ENCODE data around the gene CHMP2B.

- no peak for TF ChIP-seq CTCF (IDR thresholded peaks at IDR 0.05)
- no peak for TF ChIP-seq POLR2A (IDR thresholded peaks at IDR 0.05)
Measured at GRCh38 chr3:87209111-87209510, 18.0 kb upstream of the CHMP2B start.

All from esophagus squamous epithelium (tissue), 4 donors.